HepG2 (cell line): Measurements from ENCODE around the gene MAMSTR. TPM values are rescaled to one million over a fixed set of nuclear protein-coding genes. Genes with fewer than 3 reads are reported as not detected.

Experiments
- ATAC-seq: fragments of 200-7000 bp; cut with Tn5 transposase; 3 replicates; pipeline ENCODE4 v1.9.1; 2020; ENCODE audit warnings: mild to moderate bottlenecking, moderate library complexity
- BruUV-seq: library from RNA; stranded (reverse); fragments of 400-500 nt; replicated peaks from 2 replicates; lab custom pipeline; 2021; lab: Mats Ljungman, UMichigan
- CTCF ChIA-PET: fragments of 300-600 bp; formaldehyde crosslinking; extraction: SDS; loops from one replicate; lab custom pipeline; 2021; ENCODE audit warnings: low total read pairs, inconsistent platforms, low intra/inter-chr PET ratio; lab: Yijun Ruan, JAX
- POLR2A ChIA-PET: fragments of 350-600 bp; sonication (Branson Sonifier 250); formaldehyde crosslinking; loops from one replicate; lab custom pipeline; 2020; ENCODE audit warnings: antibody characterized with exemption, inconsistent platforms; lab: Yijun Ruan, JAX
- DNase-seq: peaks from one replicate; pipeline ENCODE4 v3.0.0-alpha.2; 2015; ENCODE audit warnings: low spot score
- FAIRE-seq: peaks from 3 replicates; lab custom pipeline; 2011; peaks lifted over from hg19 to GRCh38; lab: Jason Lieb, UNC
- H2AFZ ChIP-seq: one replicate; pipeline ENCODE4 v1.6.1; 2011; ENCODE audit warnings: low read length, inconsistent platforms
- H3K27ac ChIP-seq: fragments of 300-600 bp; 3 replicates; pipeline ENCODE4 v1.8.0; 2011; ENCODE audit warnings: mixed run types, mild to moderate bottlenecking, mixed read lengths, low read length, inconsistent platforms; ENCODE audit not compliant: insufficient read depth; ENCODE audit errors: extremely low read length
- H3K27me3 ChIP-seq, 2 experiments: fragments of 200-600 bp in 1 of 2; 2 replicates in 1 of 2; 3 replicates in 1 of 2; pipeline versions ENCODE4 v1.6.0 to v1.8.0; 2011; ENCODE audit warnings: low read length in 2 of 2, mild to moderate bottlenecking in 2 of 2, moderate library complexity in 2 of 2, inconsistent platforms in 1 of 2; ENCODE audit not compliant: insufficient read depth in 2 of 2, control insufficient read depth in 1 of 2
- H3K36me3 ChIP-seq, 2 experiments: fragments of 200-600 bp in 1 of 2; replicated peaks in 1 of 2; 2 replicates in 1 of 2; 3 replicates in 1 of 2; pipeline versions ENCODE4 v1.5.1 to v1.8.0; 2011; ENCODE audit warnings: low read length in 2 of 2, inconsistent platforms in 1 of 2; ENCODE audit not compliant: insufficient read depth in 2 of 2, control insufficient read depth in 1 of 2
- H3K4me1 ChIP-seq: 2 replicates; pipeline ENCODE4 v1.5.1; 2012; ENCODE audit warnings: low read length, inconsistent platforms; ENCODE audit not compliant: insufficient read depth
- H3K4me2 ChIP-seq: 2 replicates; pipeline ENCODE4 v1.6.0; 2011; ENCODE audit warnings: low read depth, low read length, inconsistent platforms
- H3K4me3 ChIP-seq, 3 experiments: fragments of 200-600 bp in 1 of 3; sonication (generic), shearing (Covaris generic) in 1 of 3; replicated peaks in 1 of 3; 2 replicates each; pipeline ENCODE4 v1.5.1; 2011 to 2016; ENCODE audit warnings: low read length in 3 of 3, inconsistent platforms in 2 of 3, low read depth in 2 of 3, mild to moderate bottlenecking in 2 of 3, control low read depth in 1 of 3, mixed read lengths in 1 of 3; ENCODE audit not compliant: insufficient read depth in 1 of 3
- H3K79me2 ChIP-seq: one replicate; pipeline ENCODE4 v1.6.1; 2011; ENCODE audit warnings: low read length, inconsistent platforms; ENCODE audit not compliant: insufficient read depth
- H3K9ac ChIP-seq: 2 replicates; pipeline ENCODE4 v1.6.0; 2011; ENCODE audit warnings: mild to moderate bottlenecking, low read depth, low read length, inconsistent platforms; ENCODE audit not compliant: insufficient read depth
- H3K9me3 ChIP-seq: 2 replicates; pipeline ENCODE4 v1.5.1; 2012; ENCODE audit warnings: mild to moderate bottlenecking, low read length
- H4K20me1 ChIP-seq: 2 replicates; pipeline ENCODE4 v1.6.0; 2011; ENCODE audit warnings: inconsistent platforms, mild to moderate bottlenecking, low read length, moderate library complexity; ENCODE audit not compliant: insufficient read depth
- MAZ ChIP-seq, 2 experiments: sonication (generic) in 1 of 2; formaldehyde crosslinking in 1 of 2; IDR thresholded peaks; 2 replicates each; pipeline versions ENCODE4 v1.5.0 to v1.6.1; 2012 to 2020; ENCODE audit warnings: low read depth in 2 of 2, mild to moderate bottlenecking in 2 of 2, borderline replicate concordance in 1 of 2, improper control_type of control experiment in 1 of 2, low read length in 1 of 2, missing genetic modification reagents in 1 of 2, moderate library complexity in 1 of 2
- ZNF17 ChIP-seq: sonication (generic); formaldehyde crosslinking; IDR thresholded peaks from 2 replicates; pipeline ENCODE4 v1.5.0; 2020; ENCODE audit warnings: mild to moderate bottlenecking, missing genetic modification reagents
- ZNF33B ChIP-seq: sonication (generic); formaldehyde crosslinking; IDR thresholded peaks from 2 replicates; pipeline ENCODE4 v1.5.1; 2020; ENCODE audit warnings: mild to moderate bottlenecking, missing genetic modification reagents
- ZNF383 ChIP-seq: sonication (generic); formaldehyde crosslinking; IDR thresholded peaks from 2 replicates; pipeline ENCODE4 v1.4.0; 2020; ENCODE audit warnings: missing genetic modification reagents, mild to moderate bottlenecking, borderline replicate concordance
- ZNF496 ChIP-seq: sonication (generic); formaldehyde crosslinking; IDR thresholded peaks from 2 replicates; pipeline ENCODE4 v1.8.1; 2023; ENCODE audit warnings: mild to moderate bottlenecking, moderate library complexity, missing genetic modification reagents; ENCODE audit not compliant: insufficient replicate concordance
- WGBS: methylation state at CpG from one replicate; pipeline ENCODE4 v1.1.6; 2017; ENCODE audit warnings: low lambda C conversion rate; 5-methylcytosine and 5-hydroxymethylcytosine counted together
- in situ Hi-C: cut with HindIII; loops from 2 replicates; pipeline ENCODE4 v1.10.0; 2017; ENCODE audit warnings: low pct_unique_long_range_greater_than_20kb; ENCODE audit not compliant: extremely low pct_ligation_motif_present
- intact Hi-C: fragments of 100-400 bp; cut with micrococcal nuclease; formaldehyde crosslinking; loops from one replicate; pipeline ENCODE4 v1.10.0; 2022; ENCODE audit not compliant: unreplicated experiment
- polyA plus RNA-seq, 8 experiments: library from polyadenylated mRNA; depleted of rRNA in 3 of 8; stranded (reverse) in 7 of 8; unstranded in 1 of 8; fragments of >200 nt; fragmentation: Illumina TruSeq in 4 of 8; extraction: Trizol in 4 of 8; gene quantifications; 2 replicates each; pipeline versions ENCODE4 v1.2.1 to v1.2.3, GENCODE V29; 2011 to 2016; ENCODE audit warnings: low read depth in 4 of 8, missing spikeins in 1 of 8, mixed read lengths in 1 of 8; ENCODE audit not compliant: insufficient read depth in 1 of 8
- total RNA-seq, 5 experiments: library from RNA; depleted of rRNA; stranded (reverse); fragments of >200 nt; fragmentation: Illumina TruSeq; extraction: Trizol; gene quantifications; 2 replicates each; pipeline ENCODE4 v1.2.3, GENCODE V29; 2016; ENCODE audit warnings: low read depth in 1 of 5
- TF ChIP-seq, protein P1 (sequence below): sonication (generic); formaldehyde crosslinking; IDR thresholded peaks from 2 replicates; pipeline ENCODE4 v1.4.0; 2020; ENCODE audit warnings: mild to moderate bottlenecking, missing genetic modification reagents
- TF ChIP-seq, protein P2 (sequence below): sonication (generic); formaldehyde crosslinking; IDR thresholded peaks from 2 replicates; pipeline ENCODE4 v1.4.0; 2020; ENCODE audit warnings: missing genetic modification reagents, borderline replicate concordance

The MAMSTR gene
- total and polyA plus RNA-seq, 2 of the 13 experiments (the other 11 are each of a cell fraction or from before 2014, with no cell fraction given): 2.2 to 2.4 TPM

DNA sequence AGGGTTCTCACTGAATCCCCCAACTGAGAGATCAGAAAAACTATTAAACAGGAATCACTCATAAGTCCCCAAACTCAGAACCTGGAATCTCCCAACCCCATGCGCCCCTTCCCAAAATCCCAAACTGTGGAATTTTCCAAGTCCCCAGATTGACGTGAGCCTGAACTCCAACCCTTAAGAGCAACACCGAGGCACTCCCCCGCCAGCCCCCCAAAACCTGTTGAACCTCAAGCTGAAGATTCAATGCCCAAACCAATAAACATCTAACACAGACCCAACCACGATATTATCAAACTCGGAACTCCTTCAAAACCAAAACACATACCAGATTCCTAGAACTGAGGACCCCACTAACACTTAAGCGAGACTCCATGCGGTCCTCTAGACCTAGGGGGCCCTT lies 26.6 kb upstream of the MAMSTR start:
- Histone ChIP-seq H3K27ac (no peak overlapping the region), H4K20me1 (no peaks in the 10 kb centered on the region), H3K4me3 (no peak overlapping the region), H3K4me2 (no peak overlapping the region), H3K36me3 (no peaks in the 10 kb centered on the region), H3K79me2 (no peaks in the 10 kb centered on the region), H2AFZ (no peak overlapping the region), H3K9ac (no peak overlapping the region), H3K27me3 (no peaks in the 10 kb centered on the region; a peak in 1 of 5 replicates), H3K9me3 (no peaks in the 10 kb centered on the region), H3K4me1 (peaks cover 48% of the 10 kb centered on the region)
- ATAC-seq (no peak), DNase-seq (no peak), FAIRE-seq (no peak)
- BruUV-seq: no TSS peak
- ChIA-PET CTCF (no interaction called here), POLR2A (interaction anchor here (1.4 kb wide), 1 partner anchor 14 kb away, joined by 3 read pairs; no protein-coding TSS in a partner anchor)
- TF ChIP-seq ZNF17: no peak
- TF ChIP-seq MAZ (IDR thresholded peaks at IDR 0.05; ENCODE audit: borderline replicate concordance, low read depth, low read length): no peak
- no peak for TF ChIP-seq MAZ (CRISPR knock-in tag; IDR thresholded peaks at IDR 0.05; ENCODE audit: low read depth)
- TF ChIP-seq, protein P1, sequence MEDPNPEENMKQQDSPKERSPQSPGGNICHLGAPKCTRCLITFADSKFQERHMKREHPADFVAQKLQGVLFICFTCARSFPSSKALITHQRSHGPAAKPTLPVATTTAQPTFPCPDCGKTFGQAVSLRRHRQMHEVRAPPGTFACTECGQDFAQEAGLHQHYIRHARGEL (CRISPR knock-in tag): no peak
- TF ChIP-seq ZNF383 (CRISPR knock-in tag): no peak
- no peak for TF ChIP-seq ZNF496 (CRISPR knock-in tag)
- TF ChIP-seq, protein P2, sequence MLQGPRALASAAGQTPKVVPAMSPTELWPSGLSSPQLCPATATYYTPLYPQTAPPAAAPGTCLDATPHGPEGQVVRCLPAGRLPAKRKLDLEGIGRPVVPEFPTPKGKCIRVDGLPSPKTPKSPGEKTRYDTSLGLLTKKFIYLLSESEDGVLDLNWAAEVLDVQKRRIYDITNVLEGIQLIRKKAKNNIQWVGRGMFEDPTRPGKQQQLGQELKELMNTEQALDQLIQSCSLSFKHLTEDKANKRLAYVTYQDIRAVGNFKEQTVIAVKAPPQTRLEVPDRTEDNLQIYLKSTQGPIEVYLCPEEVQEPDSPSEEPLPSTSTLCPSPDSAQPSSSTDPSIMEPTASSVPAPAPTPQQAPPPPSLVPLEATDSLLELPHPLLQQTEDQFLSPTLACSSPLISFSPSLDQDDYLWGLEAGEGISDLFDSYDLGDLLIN (CRISPR knock-in tag): no peak
- no peak for TF ChIP-seq ZNF33B (CRISPR knock-in tag)
- in situ Hi-C loops (no loop called here), intact Hi-C loops (no loop called here)
- 92% methylated on average over 8 of the region's 8 CpGs for WGBS
